ENCODE measurements around the gene EMILIN2.

DNA sequence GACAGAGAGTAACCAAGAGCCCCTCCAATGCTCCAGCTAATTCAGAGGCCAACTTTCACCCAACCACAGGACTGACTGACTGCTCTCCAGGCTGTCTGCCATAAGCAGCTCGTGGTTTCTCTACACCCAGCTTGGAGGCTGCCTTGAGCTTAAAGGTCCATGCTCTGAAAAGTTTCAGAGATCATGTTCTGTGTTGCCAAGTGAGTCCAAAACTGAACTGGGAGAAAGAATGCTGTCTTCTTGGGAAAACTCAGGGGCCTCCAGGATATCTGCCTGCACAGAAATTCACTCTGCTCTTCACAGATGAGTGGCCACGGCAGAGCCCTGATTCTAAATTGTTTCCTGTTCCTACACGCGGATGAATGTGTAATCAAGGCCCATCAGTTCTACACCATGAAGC is 115.0 kb downstream of the EMILIN2 start:
- TF ChIP-seq, protein P1, sequence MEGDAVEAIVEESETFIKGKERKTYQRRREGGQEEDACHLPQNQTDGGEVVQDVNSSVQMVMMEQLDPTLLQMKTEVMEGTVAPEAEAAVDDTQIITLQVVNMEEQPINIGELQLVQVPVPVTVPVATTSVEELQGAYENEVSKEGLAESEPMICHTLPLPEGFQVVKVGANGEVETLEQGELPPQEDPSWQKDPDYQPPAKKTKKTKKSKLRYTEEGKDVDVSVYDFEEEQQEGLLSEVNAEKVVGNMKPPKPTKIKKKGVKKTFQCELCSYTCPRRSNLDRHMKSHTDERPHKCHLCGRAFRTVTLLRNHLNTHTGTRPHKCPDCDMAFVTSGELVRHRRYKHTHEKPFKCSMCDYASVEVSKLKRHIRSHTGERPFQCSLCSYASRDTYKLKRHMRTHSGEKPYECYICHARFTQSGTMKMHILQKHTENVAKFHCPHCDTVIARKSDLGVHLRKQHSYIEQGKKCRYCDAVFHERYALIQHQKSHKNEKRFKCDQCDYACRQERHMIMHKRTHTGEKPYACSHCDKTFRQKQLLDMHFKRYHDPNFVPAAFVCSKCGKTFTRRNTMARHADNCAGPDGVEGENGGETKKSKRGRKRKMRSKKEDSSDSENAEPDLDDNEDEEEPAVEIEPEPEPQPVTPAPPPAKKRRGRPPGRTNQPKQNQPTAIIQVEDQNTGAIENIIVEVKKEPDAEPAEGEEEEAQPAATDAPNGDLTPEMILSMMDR (IDR thresholded peaks at IDR 0.05) = no peak
- TF ChIP-seq POLR2A (IDR thresholded peaks at IDR 0.05) = no peak

Measured in thyroid gland (tissue), 4 donors.